T47D (cell line): ENCODE data around the gene HBA1.
"Not testable (repeated sequence)": the region's sequence is repeated elsewhere in the genome, so short reads cannot be mapped to it uniquely, and the experiment has no call there.

Experiments used
- DNase-seq, 2 experiments: peaks; one replicate each; pipeline versions ENCODE4 v3.0.0 to v3.0.0-alpha.2; 2011 to 2012; ENCODE audit warnings: low read depth in 1 of 2, low spot score in 1 of 2
- JUND ChIP-seq: IDR thresholded peaks from 2 replicates; pipeline ENCODE4 v1.6.1; 2012; ENCODE audit warnings: low read depth
- in situ Hi-C: cut with HindIII; loops from 2 replicates; pipeline ENCODE4 v1.10.0; 2016; ENCODE audit warnings: low sequenced_read_pairs, low pct_unique_long_range_greater_than_20kb

HBA1 gene

GRCh38 chr16:176477-177382 lies at the start of gene HBA1:
TSS of gene HBA1 (plus strand) at chr16:176680. CDS start at chr16:176717, 37 bp downstream.
- DNase-seq, in situ Hi-C loops: not testable (repeated sequence)

- no peak for TF ChIP-seq JUND
- DNase-seq = no peak
- in situ Hi-C loops = no loop called here
Measured at GRCh38 chr16:129075-129474, 47.4 kb upstream of the HBA1 start.

GRCh38 chr16:130533-131173 lies 45.8 kb upstream of the HBA1 start:
- in situ Hi-C loops = no loop called here
- TF ChIP-seq JUND = no peak
- DNase-seq = no peak

- no peak for DNase-seq
- TF ChIP-seq JUND = no peak
Measured at GRCh38 chr16:132120-132519, 44.4 kb upstream of the HBA1 start.

GRCh38 chr16:133716-134115 lies 42.8 kb upstream of the HBA1 start:
- no peak for TF ChIP-seq JUND
- in situ Hi-C loops = no loop called here
- no peak for DNase-seq

More at GRCh38 chr16:132120-132519, 44.4 kb upstream of the HBA1 start:
- in situ Hi-C loops = no loop called here

- DNase-seq = peak in 1 of 2 experiments; percentile 33
- TF ChIP-seq JUND = no peak
- in situ Hi-C loops = no loop called here
Measured at GRCh38 chr16:138049-138417, 38.4 kb upstream of the HBA1 start.

GRCh38 chr16:140175-140857 lies 36.2 kb upstream of the HBA1 start:
- DNase-seq = no peak
- in situ Hi-C loops = no loop called here

GRCh38 chr16:142405-142967 lies 34.0 kb upstream of the HBA1 start:
- no peak for DNase-seq
- TF ChIP-seq JUND = no peak
- in situ Hi-C loops = no loop called here

More at GRCh38 chr16:140175-140857, 36.2 kb upstream of the HBA1 start:
- TF ChIP-seq JUND = no peak

GRCh38 chr16:143047-143446 lies 33.4 kb upstream of the HBA1 start:
- in situ Hi-C loops = no loop called here
- DNase-seq = no peak

GRCh38 chr16:143456-143855 lies 33.0 kb upstream of the HBA1 start:
- no peak for DNase-seq

More at GRCh38 chr16:143047-143446, 33.4 kb upstream of the HBA1 start:
- no peak for TF ChIP-seq JUND

GRCh38 chr16:144797-145252 lies 31.7 kb upstream of the HBA1 start:
- in situ Hi-C loops = no loop called here

More at GRCh38 chr16:143456-143855, 33.0 kb upstream of the HBA1 start:
- in situ Hi-C loops = no loop called here
- no peak for TF ChIP-seq JUND

GRCh38 chr16:146646-147045 lies 29.8 kb upstream of the HBA1 start:
- in situ Hi-C loops = no loop called here
- TF ChIP-seq JUND = no peak
- DNase-seq = no peak

More at GRCh38 chr16:144797-145252, 31.7 kb upstream of the HBA1 start:
- TF ChIP-seq JUND = no peak
- DNase-seq = no peak
